Measurements from ENCODE around the gene HHAT. TPM values are rescaled to one million over a fixed set of nuclear protein-coding genes. Genes with fewer than 3 reads are reported as not detected.

Gene HHAT
- polyA plus RNA-seq, 1 experiment: 4.8 TPM

- POLR2A ChIA-PET: interaction anchor here (0.6 kb wide), 1 partner anchor 67 kb away, joined by 3 read pairs; no protein-coding TSS in a partner anchor
- no peaks in the 10 kb centered on the region; the same call in 1 of the 2 replicates for H3K9me3 ChIP-seq (ENCODE audit: control insufficient read depth, insufficient read depth, low read length)
- DNase-seq (ENCODE audit: low read depth, low spot score): no peak
- no peak overlapping the region for H3K27ac ChIP-seq (ENCODE audit: low read depth, low read length)
- CTCF ChIA-PET: interaction anchor here (1.0 to 1.9 kb wide), 5 partner anchors 10 to 157 kb away, joined by 3 to 12 read pairs (median 6); no protein-coding TSS in a partner anchor
- H3K4me3 ChIP-seq (ENCODE audit: low read depth, low read length): no peak overlapping the region
- no peak for TF ChIP-seq CTCF (IDR thresholded peaks at IDR 0.05; ENCODE audit: low read depth, low read length)
- H3K27me3 ChIP-seq (ENCODE audit: control insufficient read depth, insufficient read depth, low read length): peaks cover 46% of the 10 kb centered on the region
These were observed 27.6 kb upstream of the HHAT start for GRCh38 chr1:210300923-210301614.

GRCh38 chr1:210301615-210302000 is 27.1 kb upstream of the HHAT start:
- ChIA-PET POLR2A (no interaction called here), CTCF (interaction anchor here (0.6 to 1.9 kb wide), 5 partner anchors 9 to 158 kb away, joined by 3 to 12 read pairs (median 3); no protein-coding TSS in a partner anchor)
- Histone ChIP-seq H3K27me3 (ENCODE audit: control insufficient read depth, insufficient read depth, low read length) (peaks cover 44% of the 10 kb centered on the region), H3K4me3 (ENCODE audit: low read depth, low read length) (no peak overlapping the region), H3K9me3 (ENCODE audit: control insufficient read depth, insufficient read depth, low read length) (no peaks in the 10 kb centered on the region; the same call in 1 of the 2 replicates), H3K27ac (ENCODE audit: low read depth, low read length) (no peak overlapping the region)
- peak; percentile 7 for DNase-seq (ENCODE audit: low read depth, low spot score)
- TF ChIP-seq CTCF (IDR thresholded peaks at IDR 0.05; ENCODE audit: low read depth, low read length): no peak

GRCh38 chr1:210302501-210302900 is 26.2 kb upstream of the HHAT start:
- no peak for DNase-seq (ENCODE audit: low read depth, low spot score)
- POLR2A ChIA-PET: no interaction called here
- Histone ChIP-seq H3K4me3 (ENCODE audit: low read depth, low read length) (no peak overlapping the region), H3K27me3 (ENCODE audit: control insufficient read depth, insufficient read depth, low read length) (peaks cover 47% of the 10 kb centered on the region), H3K27ac (ENCODE audit: low read depth, low read length) (no peak overlapping the region), H3K9me3 (ENCODE audit: control insufficient read depth, insufficient read depth, low read length) (no peaks in the 10 kb centered on the region; the same call in 1 of the 2 replicates)
- CTCF ChIA-PET: interaction anchor here (0.6 to 1.9 kb wide), 2 partner anchors 9 to 10 kb away, joined by 3 to 12 read pairs; no protein-coding TSS in a partner anchor
- TF ChIP-seq CTCF (IDR thresholded peaks at IDR 0.05; ENCODE audit: low read depth, low read length): no peak

GRCh38 chr1:210303391-210303790 is 25.3 kb upstream of the HHAT start:
- DNase-seq (ENCODE audit: low read depth, low spot score): no peak
- ChIA-PET POLR2A (no interaction called here), CTCF (no interaction called here)
- no peaks in the 10 kb centered on the region for H3K9me3 ChIP-seq (ENCODE audit: control insufficient read depth, insufficient read depth, low read length)
- no peak overlapping the region for H3K4me3 ChIP-seq (ENCODE audit: low read depth, low read length)
- no peak overlapping the region for H3K27ac ChIP-seq (ENCODE audit: low read depth, low read length)
- peaks cover 42% of the 10 kb centered on the region for H3K27me3 ChIP-seq (ENCODE audit: control insufficient read depth, insufficient read depth, low read length)
- TF ChIP-seq CTCF (IDR thresholded peaks at IDR 0.05; ENCODE audit: low read depth, low read length): no peak

GRCh38 chr1:210310562-210311153 is 18.0 kb upstream of the HHAT start:
- no peak overlapping the region for H3K27ac ChIP-seq (ENCODE audit: low read depth, low read length)
- CTCF ChIA-PET: interaction anchor here (0.6 to 8.5 kb wide), 29 partner anchors 9 to 1241 kb away, joined by 3 to 121 read pairs (median 5); no protein-coding TSS in a partner anchor
- no peaks in the 10 kb centered on the region for H3K9me3 ChIP-seq (ENCODE audit: control insufficient read depth, insufficient read depth, low read length)
- no peak overlapping the region for H3K4me3 ChIP-seq (ENCODE audit: low read depth, low read length)
- no peak for TF ChIP-seq CTCF (IDR thresholded peaks at IDR 0.05; ENCODE audit: low read depth, low read length)
- POLR2A ChIA-PET: no interaction called here
- DNase-seq (ENCODE audit: low read depth, low spot score): no peak
- H3K27me3 ChIP-seq (ENCODE audit: control insufficient read depth, insufficient read depth, low read length): peaks cover 19% of the 10 kb centered on the region
